Activated CD4-positive, CD25-positive, alpha-beta regulatory T cell treated with anti-CD3 and anti-CD28 coated beads, Interleukin-2, amount 50 U/mL, for 24 hours (primary cell): ENCODE measurements around the gene UPF1.

Source experiments
- ATAC-seq, 2 donors: fragments of 150-1000 bp; cut with Tn5 transposase; one replicate each; pipeline ENCODE4 v1.10.0; 2021; ENCODE audit warnings: mild to moderate bottlenecking in 1 of 2, moderate library complexity in 1 of 2

The UPF1 gene

DNA sequence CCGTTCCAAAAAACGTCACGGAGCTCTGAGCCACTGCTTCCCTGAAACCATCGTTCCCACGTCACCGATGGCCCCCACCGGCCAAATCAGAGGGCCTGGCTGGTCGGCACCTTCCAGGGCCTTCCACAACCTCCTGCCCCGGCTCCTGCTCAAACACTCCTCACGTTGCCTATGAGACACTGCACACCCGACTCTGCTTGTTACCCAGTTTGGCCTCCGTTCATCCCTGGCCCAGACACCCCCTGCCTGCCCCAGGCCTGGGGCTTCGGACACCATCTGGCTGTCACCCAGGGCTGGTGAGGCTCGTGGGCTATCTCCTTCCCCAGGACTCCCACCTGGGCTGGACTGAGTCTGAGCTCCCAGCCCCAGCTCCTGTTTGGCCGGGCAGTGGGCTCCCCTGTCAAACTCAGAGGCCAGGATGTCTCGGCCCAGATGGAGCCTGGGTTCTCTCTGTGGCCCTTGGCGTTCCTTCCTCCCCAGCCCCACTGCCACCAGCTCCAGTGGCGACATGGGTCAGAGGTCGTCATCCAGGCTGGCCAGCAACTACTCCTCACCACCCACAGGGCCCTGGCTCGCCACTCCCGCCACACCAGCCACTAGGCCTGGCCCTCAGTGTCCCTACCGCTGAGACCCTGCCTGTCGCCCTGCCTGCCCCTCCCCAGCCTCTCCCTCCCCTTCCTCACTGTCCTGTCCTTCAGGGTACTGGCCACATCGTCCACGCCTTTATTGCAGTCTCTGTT lies 46.5 kb downstream of the UPF1 start:
- ATAC-seq: no peak

DNA sequence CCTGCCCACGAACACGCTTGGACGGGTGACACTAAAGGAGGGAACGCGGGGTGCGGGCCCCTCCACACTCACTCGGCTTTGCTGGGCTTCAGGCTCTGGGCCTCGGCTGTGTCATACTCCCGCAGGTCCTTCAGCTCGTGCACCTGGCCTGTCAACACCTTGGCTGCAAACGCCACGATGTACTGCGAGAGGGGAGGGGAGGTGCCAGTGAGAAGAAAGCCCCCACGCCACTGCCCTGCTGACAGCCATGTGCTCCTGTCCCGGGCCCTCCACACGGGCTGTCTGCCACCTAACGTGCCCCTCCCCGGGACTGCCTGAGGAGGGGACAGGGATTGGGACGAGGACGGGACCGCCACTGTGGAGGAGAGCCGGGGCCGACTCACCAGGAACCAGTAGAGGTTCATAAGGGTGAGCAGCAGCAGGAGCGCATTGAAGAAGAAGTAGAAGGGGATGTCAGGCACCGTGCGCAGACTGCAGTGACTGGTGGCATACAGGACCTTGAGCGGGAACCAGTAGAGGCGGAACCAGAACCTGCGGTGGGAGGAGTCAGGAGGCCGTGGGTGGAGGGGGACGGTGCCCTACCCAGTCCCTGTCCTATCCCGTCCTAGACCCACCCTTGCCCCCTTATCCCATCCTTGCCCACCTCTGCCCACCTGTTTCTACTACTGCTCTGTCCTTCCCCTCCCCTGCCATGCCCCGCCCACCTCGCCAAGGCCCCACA lies 47.3 kb downstream of the UPF1 start:
- ATAC-seq: no peak

DNA sequence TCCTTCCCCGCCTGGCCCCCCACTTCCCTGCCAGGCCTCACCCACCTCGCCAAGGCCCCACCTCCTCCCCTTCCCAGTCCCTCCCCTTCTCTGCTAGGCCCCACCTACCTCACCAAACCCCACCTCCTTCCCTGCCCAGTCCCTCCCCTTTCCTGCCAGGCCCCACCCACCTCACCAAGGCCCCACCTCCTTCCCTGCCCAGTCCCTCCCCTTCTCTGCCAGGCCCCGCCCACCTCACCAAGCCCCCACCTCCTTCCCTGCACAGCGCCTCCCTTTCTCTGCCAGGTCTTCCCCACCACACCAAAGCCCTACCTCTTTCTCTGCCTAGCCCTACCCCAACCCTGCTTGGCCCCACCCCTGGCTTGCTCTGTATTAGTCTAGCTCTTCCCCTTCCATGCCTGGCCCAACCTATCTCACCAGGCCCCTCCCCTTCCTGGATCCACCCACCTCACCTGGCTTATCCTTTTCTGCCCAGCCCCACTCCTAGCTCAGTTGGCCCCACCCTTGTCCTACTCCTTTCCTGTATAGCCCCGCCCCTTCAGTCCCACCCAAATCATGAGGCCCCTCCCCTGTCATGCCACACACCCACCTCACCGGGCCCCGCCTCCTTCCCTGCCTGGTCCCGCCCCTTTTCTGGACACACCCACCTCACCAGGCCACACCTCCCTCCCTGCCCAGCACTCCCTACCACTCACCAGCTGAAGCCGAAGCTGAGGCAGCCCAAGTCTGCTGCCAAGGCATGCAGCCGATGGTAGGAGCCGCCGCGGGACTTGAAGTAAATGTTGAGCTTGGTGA lies 48.0 kb downstream of the UPF1 start:
- peak in 1 of 2 donors; percentile 6 for ATAC-seq

DNA sequence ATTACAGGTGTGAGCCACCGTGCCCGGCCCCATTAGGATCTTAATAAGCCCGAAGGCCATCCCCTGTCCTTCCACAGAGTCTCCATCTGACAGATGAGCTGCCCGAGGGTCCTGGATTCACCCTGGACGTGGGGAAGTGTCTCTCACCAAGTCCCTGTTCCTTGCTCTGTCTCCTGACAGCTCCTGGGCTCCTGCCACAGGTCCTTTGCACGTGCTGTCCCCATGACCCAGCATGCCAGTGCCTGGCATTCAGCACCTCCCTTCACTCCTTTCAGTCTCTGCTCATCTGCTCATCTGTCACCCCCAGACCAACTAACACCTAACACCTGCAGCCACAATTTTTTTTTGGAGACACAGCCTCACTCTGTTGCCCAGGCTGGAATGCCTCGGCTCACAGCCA lies 49.7 kb downstream of the UPF1 start:
- ATAC-seq: no peak

GRCh38 chr19:18883526-18884304 lies 52.0 kb downstream of the UPF1 start:
- no peak for ATAC-seq

DNA sequence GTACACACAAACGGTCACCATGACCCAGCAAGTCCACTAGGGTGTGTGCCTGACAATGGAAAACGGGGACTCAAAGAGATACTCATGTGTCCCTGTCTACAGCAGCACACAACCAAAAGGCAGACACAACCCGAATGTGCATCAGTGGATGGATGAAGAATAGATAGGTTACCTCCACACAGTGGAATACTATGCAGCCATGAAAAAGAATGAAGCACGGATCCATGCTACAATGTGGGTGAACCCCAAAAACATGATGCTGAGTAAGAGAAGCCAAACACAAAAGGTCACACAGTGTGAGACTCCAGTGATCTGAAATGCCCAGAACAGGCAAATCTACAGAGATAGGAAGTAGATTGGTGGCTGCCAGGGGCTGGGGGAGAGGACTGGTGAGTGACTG lies 55.2 kb downstream of the UPF1 start:
- no peak for ATAC-seq

- no peak for ATAC-seq
Measured at GRCh38 chr19:18889949-18890745, 58.4 kb downstream of the UPF1 start.

DNA sequence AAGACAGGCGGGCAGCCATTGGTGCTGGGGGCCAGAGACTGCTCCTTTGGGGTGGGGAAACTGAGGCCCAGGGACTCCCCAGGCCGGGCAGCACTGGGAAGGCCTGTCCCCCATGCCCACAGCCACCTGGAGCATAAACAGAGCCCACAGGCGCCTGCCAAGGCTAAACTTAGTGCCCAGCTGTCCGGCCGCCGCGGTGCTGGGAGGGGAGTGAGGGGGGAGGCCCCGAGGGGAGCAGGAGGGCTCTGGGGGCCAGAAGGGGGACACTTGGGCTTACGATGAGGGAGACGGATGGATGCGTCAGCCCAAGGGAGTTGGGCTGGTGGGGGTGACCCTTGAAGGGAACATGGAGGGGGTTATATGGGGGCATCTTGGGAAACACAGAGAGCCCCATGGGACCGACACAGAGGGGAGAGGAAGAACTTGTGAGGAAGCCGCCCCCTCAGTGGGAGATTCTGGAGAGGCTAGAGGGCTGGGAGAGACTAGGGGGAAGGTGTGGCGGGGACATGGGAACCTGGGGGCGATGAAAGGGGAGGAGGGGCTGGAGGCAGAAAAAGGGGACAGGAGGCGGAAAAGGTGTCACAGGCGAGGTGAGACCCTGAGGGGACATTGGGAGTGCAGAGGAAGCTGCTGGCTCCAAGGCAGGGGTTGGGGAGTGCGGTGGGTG lies 62.0 kb downstream of the UPF1 start:
- ATAC-seq: no peak

GRCh38 chr19:18894254-18895037 lies 62.7 kb downstream of the UPF1 start:
- ATAC-seq: no peak

DNA sequence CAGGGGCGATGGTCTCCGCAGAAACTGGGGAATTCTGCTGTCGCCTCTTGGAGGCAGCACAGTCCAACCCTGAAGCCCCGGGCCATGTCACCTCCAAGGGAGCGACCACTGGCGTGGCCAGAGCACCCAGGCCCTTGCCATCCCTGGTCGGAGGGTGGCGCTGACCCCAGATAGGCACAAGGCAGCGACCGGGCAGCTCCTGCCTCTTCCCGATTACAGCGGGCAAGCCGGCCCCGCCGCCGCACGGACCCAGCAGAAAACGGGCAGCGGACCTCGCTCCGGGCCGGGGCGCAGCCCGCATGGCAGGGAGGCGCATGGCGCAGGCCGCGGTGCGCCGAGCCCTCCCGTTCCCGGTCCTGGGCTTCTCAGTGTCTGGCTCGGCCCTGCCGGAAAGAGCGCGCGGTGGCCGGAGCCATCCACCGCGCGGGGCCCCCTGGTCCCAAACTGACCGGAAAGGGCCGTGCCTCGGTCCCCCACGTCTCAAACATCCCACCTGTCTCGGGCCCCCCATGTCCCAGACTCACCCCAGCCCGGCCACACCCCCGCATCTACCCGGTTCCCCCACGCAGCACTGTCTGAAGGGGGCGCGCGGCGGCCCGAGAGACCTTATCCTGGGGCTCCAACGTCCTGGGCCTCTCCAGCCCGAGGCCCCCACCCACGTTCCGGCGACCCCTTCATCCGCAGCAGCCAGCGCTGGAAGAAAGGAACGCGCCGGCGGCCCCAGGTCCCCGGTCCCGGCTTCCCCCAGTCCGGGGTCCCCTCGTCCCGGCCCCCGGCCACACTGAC lies 63.5 kb downstream of the UPF1 start:
- ATAC-seq: no peak

DNA sequence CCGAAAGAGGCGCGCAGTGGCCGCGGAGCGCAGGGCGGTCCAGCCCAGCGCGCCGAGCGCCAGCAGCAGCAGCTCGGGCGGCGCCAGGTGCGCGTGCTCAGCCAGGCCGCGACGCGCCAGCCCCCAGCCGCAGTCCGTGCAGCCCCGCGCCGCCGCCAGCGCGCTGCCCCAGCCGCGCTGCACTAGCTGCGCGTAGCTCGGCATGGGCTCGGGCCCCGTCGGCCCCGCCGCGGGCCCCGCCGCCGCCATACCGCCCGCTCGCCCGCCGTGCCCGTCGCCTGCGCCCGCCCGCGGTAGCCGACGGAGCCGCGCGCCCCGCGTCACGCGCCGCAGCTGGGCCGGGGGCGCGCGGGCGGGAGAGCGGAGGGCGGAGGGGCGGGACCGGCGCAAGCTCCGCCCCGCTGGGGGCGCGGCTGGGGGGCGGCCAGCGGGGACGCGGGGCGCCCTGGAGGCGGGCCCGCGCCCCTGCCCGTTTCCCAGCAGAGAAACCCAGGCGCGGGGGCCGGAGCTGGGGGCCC lies 64.1 kb downstream of the UPF1 start, which contains the start of gene CERS1:
TSS of gene CERS1 (minus strand) at position 335 of the 518 bp plus-strand sequence. CDS start at position 249, 86 bp downstream.
- ATAC-seq: no peak

- peak in 1 of 2 donors; percentile 29 for ATAC-seq
Measured at GRCh38 chr19:18896421-18896841, 64.7 kb downstream of the UPF1 start.

GRCh38 chr19:18897094-18898029 lies 65.6 kb downstream of the UPF1 start:
- no peak for ATAC-seq

DNA sequence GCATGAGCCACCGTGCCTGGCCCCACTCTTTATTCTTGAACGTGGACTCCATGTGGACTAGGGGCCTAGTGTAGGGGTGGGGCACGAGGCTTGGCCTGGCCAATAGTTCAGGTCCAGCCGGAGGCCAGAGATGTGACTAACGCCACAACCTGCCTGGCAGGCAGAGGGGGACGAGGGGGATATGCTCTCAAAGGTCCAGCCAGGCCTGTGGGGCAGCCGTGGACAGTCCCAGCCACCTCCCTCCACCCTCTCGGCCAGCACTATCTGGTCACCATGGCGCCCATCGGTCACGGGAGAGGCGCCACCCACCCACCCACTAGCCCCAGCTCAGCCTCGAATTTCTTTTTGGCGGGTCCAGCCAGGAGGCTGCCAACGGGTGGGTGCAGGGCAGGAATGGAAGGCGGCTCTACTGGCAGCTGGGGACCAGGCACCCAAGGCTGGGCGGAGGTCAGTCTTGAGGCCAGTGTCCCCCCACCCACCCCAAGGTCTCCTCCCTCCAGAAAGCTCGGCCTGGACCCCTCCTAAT lies 66.4 kb downstream of the UPF1 start:
- ATAC-seq: no peak

DNA sequence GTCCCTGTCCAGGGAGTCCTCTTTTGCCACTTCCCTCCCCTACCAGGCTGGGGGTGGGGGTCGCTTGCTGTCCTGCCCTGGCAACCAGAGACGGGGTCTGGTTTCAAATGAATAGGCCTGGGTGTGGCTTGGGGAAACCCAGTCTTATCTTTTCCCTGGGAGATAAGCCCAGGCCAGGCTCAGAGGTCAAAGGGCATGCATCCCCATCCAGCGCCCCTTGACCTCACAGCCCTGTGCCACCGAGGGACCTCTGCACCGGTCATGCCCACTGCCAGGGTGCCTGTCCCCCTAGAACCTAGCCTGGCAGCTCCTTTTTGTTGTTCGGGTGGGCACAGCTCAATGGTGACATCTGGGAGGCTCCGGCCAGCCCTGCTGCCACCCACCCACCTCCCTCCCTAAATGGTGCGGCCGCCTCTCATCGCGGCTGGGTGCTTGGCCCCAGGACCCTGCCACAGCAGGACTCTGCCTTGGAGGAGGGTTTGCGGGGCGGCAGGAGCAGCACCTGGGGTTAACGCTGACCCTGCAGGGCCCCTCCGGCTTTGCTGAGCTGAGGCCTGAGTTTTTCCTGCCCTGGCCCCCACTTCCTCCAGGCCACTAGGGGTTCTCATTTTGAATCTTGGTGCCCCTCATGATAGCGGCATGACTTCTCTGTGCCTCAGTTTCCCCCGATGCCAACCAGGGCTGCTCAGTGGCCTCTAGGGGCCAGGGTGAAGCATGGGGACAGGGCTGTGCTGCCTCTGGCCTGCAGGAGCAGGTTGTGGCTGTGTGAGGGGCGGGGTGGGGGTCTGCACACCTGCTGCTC lies 67.0 kb downstream of the UPF1 start:
- no peak for ATAC-seq

GRCh38 chr19:18899624-18900560 lies 68.1 kb downstream of the UPF1 start:
- no peak for ATAC-seq
